Bronchial epithelial cell (primary cell): ENCODE measurements around the gene SUV39H2. TPM values are rescaled to one million over a fixed set of nuclear protein-coding genes. Genes with fewer than 3 reads are reported as not detected.
A peak's percentile ranks its signal among the peaks of the same experiment; 100 is the strongest.

Experiments used
- DNase-seq: peaks from one replicate; pipeline ENCODE4 v3.0.0-alpha.2; 2010; ENCODE audit warnings: low read depth
- FAIRE-seq: peaks from 2 replicates; lab custom pipeline; 2011; peaks lifted over from hg19 to GRCh38; lab: Jason Lieb, UNC
- H3K27me3 ChIP-seq: 2 replicates; pipeline ENCODE4 v1.5.1; 2011; ENCODE audit warnings: low read length; ENCODE audit not compliant: control insufficient read depth, insufficient read depth
- H3K36me3 ChIP-seq: 2 replicates; pipeline ENCODE4 v1.5.1; 2011; ENCODE audit warnings: low read length; ENCODE audit not compliant: control insufficient read depth, insufficient read depth
- H3K4me3 ChIP-seq: 2 replicates; pipeline ENCODE4 v1.5.1; 2011; ENCODE audit warnings: mild to moderate bottlenecking, low read depth, low read length, control low read depth
- total RNA-seq: library from RNA; depleted of rRNA; stranded (reverse); fragments of >200 nt; gene quantifications from 2 replicates; pipeline ENCODE4 v1.2.1, GENCODE V29; 2014
- TF ChIP-seq, protein P1 (sequence below): IDR thresholded peaks from 2 replicates; pipeline ENCODE4 v1.5.1; 2011; ENCODE audit warnings: mild to moderate bottlenecking, moderate library complexity, low read length, control low read depth, inconsistent platforms; ENCODE audit not compliant: insufficient read depth, severe bottlenecking

Gene SUV39H2, protein sequence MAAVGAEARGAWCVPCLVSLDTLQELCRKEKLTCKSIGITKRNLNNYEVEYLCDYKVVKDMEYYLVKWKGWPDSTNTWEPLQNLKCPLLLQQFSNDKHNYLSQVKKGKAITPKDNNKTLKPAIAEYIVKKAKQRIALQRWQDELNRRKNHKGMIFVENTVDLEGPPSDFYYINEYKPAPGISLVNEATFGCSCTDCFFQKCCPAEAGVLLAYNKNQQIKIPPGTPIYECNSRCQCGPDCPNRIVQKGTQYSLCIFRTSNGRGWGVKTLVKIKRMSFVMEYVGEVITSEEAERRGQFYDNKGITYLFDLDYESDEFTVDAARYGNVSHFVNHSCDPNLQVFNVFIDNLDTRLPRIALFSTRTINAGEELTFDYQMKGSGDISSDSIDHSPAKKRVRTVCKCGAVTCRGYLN
- total RNA-seq: 6.1 and 7.4 TPM in 2 replicates

DNA sequence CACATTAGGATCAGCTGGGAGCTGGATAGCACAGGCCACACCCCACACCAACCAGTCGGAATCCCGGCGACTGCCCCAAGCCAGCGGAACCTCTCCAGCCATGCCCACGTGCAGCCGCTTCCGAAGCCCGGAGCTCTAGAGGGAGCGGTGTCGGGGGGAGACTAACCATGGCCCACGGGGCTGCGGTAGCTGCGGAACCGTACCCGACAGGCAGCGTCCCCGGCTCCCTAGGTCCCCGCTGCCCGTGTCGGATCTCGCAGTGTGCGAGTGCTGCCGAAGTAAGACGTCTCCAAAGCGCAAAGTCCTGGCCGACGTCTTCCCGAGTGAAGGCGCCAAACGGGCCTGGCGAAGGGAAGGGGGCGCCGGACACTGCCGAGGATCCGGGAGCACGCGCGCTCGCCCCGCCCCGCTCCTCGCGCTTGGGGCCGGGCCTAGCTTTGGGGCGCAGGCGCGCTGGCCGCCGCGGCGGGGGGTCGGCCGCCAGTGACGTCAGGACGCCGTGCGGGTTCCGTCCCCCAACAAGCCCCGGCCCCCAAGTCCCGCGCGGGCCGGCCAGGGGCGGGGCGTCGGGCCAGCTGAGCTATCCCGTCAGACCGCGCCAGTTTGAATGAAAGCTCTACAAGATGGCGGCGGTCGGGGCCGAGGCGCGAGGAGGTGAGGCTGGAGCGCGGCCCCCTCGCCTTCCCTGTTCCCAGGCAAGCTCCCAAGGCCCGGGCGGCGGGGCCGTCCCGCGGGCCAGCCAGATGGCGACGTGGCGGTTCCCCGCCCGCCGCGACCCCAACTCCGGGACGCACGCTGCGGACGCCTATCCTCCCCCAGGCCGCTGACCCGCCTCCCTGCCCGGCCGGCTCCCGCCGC, at the start of gene SUV39H2:
SUV39H2 (plus strand) TSS at position 601 of the 858 bp plus-strand sequence; CDS start at position 624, 23 bp downstream.
- H3K4me3 ChIP-seq: peak within 1 kb of the TSS; percentile 100
- DNase-seq: peak; percentile 76
- no peaks in the 10 kb centered on the region for H3K27me3 ChIP-seq
- FAIRE-seq: no peak
- no peaks in the 10 kb centered on the region for H3K36me3 ChIP-seq
- TF ChIP-seq, protein P1, sequence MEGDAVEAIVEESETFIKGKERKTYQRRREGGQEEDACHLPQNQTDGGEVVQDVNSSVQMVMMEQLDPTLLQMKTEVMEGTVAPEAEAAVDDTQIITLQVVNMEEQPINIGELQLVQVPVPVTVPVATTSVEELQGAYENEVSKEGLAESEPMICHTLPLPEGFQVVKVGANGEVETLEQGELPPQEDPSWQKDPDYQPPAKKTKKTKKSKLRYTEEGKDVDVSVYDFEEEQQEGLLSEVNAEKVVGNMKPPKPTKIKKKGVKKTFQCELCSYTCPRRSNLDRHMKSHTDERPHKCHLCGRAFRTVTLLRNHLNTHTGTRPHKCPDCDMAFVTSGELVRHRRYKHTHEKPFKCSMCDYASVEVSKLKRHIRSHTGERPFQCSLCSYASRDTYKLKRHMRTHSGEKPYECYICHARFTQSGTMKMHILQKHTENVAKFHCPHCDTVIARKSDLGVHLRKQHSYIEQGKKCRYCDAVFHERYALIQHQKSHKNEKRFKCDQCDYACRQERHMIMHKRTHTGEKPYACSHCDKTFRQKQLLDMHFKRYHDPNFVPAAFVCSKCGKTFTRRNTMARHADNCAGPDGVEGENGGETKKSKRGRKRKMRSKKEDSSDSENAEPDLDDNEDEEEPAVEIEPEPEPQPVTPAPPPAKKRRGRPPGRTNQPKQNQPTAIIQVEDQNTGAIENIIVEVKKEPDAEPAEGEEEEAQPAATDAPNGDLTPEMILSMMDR: peak; percentile 5

DNA sequence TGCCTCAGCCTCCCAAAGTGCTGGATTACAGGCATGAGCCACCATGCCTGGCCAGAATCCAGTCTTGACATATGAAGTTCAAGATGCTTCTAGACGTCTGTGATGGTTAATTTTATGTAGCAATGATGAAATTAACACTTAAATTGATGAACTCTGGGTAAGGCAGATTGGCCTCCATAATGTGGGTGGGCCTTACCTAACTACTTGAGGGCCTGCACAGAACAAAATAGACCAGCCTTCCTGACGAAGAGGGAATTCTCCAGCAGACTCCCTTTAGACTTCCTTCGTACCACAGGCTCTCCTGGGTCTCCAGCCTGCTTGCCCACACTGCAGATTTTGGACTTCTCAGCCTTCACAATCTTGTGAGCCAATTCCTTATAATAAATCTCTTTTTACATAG, 45.6 kb upstream of the SUV39H2 start:
- no peaks in the 10 kb centered on the region for H3K36me3 ChIP-seq
- no peak for DNase-seq
- TF ChIP-seq, protein P1: no peak
- no peak for FAIRE-seq
- no peaks in the 10 kb centered on the region for H3K27me3 ChIP-seq
- H3K4me3 ChIP-seq: no peak overlapping the region

DNA sequence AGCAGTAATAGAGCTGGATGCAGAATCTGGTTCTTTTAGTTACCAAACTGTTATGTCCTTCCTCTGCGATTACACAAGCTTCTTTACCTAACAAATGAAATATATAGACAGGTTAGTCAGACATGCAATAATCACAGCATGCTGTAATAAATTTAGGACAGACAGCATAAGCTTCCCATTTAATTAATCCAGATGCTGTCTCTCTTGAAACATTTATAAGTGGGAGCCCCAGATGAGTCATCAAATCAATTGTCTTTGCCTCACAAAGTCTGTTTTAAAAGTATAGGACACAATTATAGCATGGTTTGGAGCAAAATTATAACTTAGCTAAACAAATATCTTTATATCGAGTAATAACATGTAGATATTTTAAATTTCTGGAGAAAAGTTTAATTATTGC, 42.5 kb upstream of the SUV39H2 start:
- TF ChIP-seq, protein P1: no peak
- FAIRE-seq (no peak), DNase-seq (no peak)
- H3K4me3 ChIP-seq: no peak overlapping the region
- H3K36me3 ChIP-seq: no peaks in the 10 kb centered on the region
- H3K27me3 ChIP-seq: no peaks in the 10 kb centered on the region

DNA sequence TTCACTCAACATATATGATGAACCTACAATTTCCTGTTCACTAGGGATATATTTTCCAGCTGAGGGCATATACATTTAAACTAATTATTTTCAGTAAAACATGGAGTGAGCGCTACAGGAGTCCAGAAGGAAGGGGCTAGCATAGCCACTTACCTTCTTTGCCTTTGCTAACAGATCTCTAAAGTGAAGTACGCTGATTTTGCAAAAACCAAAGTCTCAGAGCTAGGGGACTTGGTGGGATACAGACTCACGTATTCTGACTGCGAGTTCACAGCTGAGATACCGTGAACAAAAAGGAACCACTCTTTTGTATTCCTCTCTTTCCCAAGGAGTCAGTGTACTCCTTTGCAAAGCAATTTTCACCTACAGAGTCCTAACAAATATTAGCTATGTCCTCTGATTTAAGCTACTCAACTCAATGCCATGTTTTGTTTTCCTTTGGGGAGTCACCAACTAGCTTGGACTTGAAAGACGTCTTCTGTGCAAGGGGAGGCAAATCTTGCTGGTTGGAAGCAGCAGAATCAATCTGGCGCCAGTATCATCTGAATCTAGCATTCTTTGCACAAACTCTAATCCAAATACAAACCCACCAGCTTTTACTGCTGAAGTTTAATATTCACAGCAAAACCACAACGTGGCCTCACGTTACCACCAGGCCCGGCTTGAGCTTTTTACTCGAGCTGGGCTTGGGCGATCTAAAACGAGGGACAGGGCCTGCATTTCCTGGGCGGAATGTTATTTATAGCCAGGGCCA, 41.5 kb upstream of the SUV39H2 start:
- Histone ChIP-seq H3K4me3 (peak overlapping the region; percentile 86), H3K36me3 (peaks cover 3% of the 10 kb centered on the region), H3K27me3 (no peaks in the 10 kb centered on the region)
- DNase-seq (peak; percentile 51), FAIRE-seq (no peak)
- TF ChIP-seq, protein P1: no peak

DNA sequence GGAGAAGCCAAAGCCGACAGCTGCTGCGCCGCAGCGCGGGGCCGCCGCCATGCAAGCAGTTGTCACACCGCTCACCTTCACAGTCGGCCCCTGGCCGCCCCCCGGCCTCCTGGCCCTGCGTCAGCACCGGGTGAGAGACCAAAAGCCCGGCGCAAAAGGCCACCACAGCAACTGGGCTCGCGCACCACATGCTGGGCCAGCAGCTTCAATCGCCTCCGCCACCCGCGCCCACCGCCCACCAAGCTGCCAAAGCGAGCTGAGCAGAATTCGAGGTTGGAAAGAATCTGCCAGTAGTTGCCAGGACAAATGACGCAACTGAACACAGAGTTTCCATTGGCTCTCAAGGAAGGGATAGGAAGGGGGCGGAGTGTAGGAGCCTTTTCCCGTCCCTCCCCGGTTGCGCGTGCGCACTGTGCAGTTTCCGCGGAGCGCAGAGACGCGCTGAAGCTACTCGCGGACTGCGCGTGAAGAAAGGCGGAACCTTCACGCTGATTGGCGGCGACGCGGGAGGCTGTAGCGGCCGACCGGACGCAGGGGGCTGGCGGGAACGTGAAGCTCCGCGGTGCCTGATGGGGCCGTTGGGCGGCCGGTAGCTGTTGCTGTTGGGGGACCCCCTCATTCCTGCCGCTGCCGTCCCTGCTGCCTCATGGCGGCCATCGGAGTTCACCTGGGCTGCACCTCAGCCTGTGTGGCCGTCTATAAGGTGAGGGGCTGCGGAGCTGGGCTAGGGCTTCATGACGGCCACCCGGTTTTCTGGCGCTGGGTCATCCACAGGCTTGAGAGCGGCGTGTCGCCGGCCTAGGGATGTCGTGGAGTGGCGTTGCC, 40.7 kb upstream of the SUV39H2 start, which contains the start of the genes CDNF, HSPA14 and MSANTD7:
CDNF (minus strand) TSS at position 281 of the 825 bp plus-strand sequence; CDS start at position 190, 91 bp downstream.
HSPA14 (plus strand) TSS at position 550 of the 825 bp plus-strand sequence; CDS start at position 647, 97 bp downstream.
MSANTD7 (plus strand) TSS at position 550 of the 825 bp plus-strand sequence. CDS start 3,979 bp downstream, outside the sequence.
- H3K4me3 ChIP-seq: peak within 1 kb of the TSS; percentile 86
- TF ChIP-seq, protein P1: no peak
- peaks cover 3% of the 10 kb centered on the region for H3K36me3 ChIP-seq
- FAIRE-seq (peak; percentile 91), DNase-seq (peak; percentile 98)
- H3K27me3 ChIP-seq: no peaks in the 10 kb centered on the region
